ENCODE data around the gene ARAP1.

DNA sequence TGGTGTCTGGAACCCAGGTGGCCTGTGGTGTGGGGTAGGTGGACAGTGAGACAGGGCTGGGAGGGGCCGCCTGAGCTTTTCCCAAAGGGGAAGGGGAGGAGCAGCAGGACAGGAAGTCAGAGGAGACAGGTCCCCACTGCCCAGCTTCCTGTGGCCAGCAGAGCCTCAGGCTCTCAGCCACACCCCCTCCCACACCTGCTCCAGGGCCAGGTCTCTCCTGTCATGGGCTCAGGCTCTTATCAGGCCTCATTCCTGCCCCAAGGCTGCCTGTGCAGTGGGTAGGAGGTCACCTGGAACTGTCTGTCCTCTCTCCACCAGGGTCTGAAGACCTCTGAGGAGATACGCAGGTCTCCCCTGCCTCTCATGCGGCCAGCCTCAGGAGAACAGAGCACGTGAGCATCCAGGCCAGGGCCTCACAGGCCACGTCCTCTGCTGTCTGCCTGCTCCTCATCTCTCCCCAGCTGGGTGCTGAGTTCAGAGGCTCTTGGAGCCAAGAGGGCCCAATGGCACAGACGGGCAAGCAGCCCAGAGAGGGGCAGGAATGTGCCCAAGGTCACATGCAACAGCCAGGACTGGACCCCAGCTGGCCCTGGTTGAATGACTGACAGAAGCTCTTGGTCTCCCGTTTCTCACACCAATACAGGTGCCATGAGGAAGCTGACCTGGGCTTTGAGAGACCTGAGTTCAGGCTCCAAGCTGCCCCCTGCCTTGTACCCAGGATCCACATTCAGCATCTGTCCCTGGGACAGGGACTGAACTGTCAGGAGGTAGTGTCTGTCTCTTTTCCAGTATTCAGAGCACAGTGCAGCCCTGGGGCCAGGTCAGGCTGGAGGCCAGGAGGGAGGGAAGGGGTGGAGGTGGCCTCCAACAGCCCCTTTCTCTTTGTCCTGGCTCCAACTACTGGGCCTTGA, 24.9 kb upstream of the ARAP1 start:
- TF ChIP-seq CTCF (conservative IDR thresholded peaks at IDR 0.05; ENCODE audit: low read depth, low read length) (no peak), EZH2 (IDR thresholded peaks at IDR 0.05; ENCODE audit: low read length, unreplicated experiment) (no peak), EZH2phosphoT487 (IDR thresholded peaks at IDR 0.05; ENCODE audit: borderline replicate concordance, low read length) (no peak)

All from PC-3 (cell line).